Left lung (tissue), 10 donors: ENCODE results near the gene BLOC1S3. TPM values are rescaled to one million over a fixed set of nuclear protein-coding genes. Genes with fewer than 3 reads are reported as not detected.

Experiments
- ATAC-seq: fragments of 200-7000 bp; cut with Tn5 transposase; one replicate; pipeline ENCODE4 v1.9.1; 2020; ENCODE audit warnings: moderate library complexity
- DNase-seq, 4 donors: peaks; one replicate each; pipeline ENCODE4 v3.0.0-alpha.2; 2013 to 2020
- H3K27ac ChIP-seq, 2 donors: fragments of 200-600 bp; sonication (generic) in 1 of 2; one replicate each; pipeline versions ENCODE4 v1.5.0 to v1.8.0; 2020 to 2021
- H3K27me3 ChIP-seq, 2 donors: fragments of 200-600 bp; sonication (generic) in 1 of 2; one replicate each; pipeline versions ENCODE4 v1.5.0 to v1.8.0; 2020 to 2021
- H3K36me3 ChIP-seq, 2 donors: fragments of 200-600 bp; sonication (generic) in 1 of 2; one replicate each; pipeline versions ENCODE4 v1.5.0 to v1.8.0; 2020 to 2021
- H3K4me1 ChIP-seq, 2 donors: fragments of 200-600 bp; one replicate each; pipeline ENCODE4 v1.8.0; 2021
- H3K4me3 ChIP-seq, 2 donors: fragments of 200-600 bp; sonication (generic) in 1 of 2; one replicate each; pipeline versions ENCODE4 v1.5.0 to v1.8.0; 2020 to 2021; ENCODE audit warnings: mild to moderate bottlenecking in 1 of 2
- H3K9me3 ChIP-seq, 2 donors: fragments of 200-600 bp; sonication (generic) in 1 of 2; one replicate each; pipeline versions ENCODE4 v1.5.0 to v1.8.0; 2020 to 2021
- intact Hi-C, 2 donors: fragments of 100-400 bp; cut with DNase I; formaldehyde crosslinking; loops; one replicate each; pipeline versions ENCODE4 v1.11.2 to v1.14.2; 2022
- polyA plus RNA-seq, 6 donors: library from polyadenylated mRNA; unstranded; fragments of 120-200 nt; gene quantifications; one replicate each; pipeline ENCODE4 v1.2.1, GENCODE V29; 2013; ENCODE audit not compliant: insufficient read length in 6 of 6
- total RNA-seq, 2 donors: library from RNA; stranded (reverse); fragmentation: NEBNext Ultra II Directional; extraction: Animal tissue kit (Norgen Biotek cat#: 25700); gene quantifications; one replicate each; pipeline ENCODE4 v1.2.1, GENCODE V29; 2021
- TF ChIP-seq, protein P1 (sequence below), 2 donors: fragments of 200-600 bp; sonication (generic) in 1 of 2; IDR thresholded peaks; one replicate each; pipeline versions ENCODE4 v1.5.0 to v1.8.0; 2021; ENCODE audit warnings: antibody characterized with exemption in 2 of 2
- donor health status: DM: no; HTN: yes; CAD: no.
- donor health status: DM: no; HTN: no; CAD: no.

BLOC1S3 gene
- total and polyA plus RNA-seq, 8 donors, result 7.8 to 15.8 (median 9.8) TPM

GRCh38 chr19:45186509-45187334 is 8.1 kb downstream of the BLOC1S3 start:
- Histone ChIP-seq H3K4me1 (peaks cover 0 to 31% of the 10 kb centered on the region in 2 donors), H3K27ac (no peak overlapping the region), H3K27me3 (no peaks in the 10 kb centered on the region), H3K4me3 (no peak overlapping the region), H3K36me3 (no peaks in the 10 kb centered on the region), H3K9me3 (no peaks in the 10 kb centered on the region)
- DNase-seq (no peak), ATAC-seq (no peak)
- intact Hi-C loops, result no loop called here
- TF ChIP-seq, protein P1, sequence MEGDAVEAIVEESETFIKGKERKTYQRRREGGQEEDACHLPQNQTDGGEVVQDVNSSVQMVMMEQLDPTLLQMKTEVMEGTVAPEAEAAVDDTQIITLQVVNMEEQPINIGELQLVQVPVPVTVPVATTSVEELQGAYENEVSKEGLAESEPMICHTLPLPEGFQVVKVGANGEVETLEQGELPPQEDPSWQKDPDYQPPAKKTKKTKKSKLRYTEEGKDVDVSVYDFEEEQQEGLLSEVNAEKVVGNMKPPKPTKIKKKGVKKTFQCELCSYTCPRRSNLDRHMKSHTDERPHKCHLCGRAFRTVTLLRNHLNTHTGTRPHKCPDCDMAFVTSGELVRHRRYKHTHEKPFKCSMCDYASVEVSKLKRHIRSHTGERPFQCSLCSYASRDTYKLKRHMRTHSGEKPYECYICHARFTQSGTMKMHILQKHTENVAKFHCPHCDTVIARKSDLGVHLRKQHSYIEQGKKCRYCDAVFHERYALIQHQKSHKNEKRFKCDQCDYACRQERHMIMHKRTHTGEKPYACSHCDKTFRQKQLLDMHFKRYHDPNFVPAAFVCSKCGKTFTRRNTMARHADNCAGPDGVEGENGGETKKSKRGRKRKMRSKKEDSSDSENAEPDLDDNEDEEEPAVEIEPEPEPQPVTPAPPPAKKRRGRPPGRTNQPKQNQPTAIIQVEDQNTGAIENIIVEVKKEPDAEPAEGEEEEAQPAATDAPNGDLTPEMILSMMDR (IDR thresholded peaks at IDR 0.05), result no peak

DNA sequence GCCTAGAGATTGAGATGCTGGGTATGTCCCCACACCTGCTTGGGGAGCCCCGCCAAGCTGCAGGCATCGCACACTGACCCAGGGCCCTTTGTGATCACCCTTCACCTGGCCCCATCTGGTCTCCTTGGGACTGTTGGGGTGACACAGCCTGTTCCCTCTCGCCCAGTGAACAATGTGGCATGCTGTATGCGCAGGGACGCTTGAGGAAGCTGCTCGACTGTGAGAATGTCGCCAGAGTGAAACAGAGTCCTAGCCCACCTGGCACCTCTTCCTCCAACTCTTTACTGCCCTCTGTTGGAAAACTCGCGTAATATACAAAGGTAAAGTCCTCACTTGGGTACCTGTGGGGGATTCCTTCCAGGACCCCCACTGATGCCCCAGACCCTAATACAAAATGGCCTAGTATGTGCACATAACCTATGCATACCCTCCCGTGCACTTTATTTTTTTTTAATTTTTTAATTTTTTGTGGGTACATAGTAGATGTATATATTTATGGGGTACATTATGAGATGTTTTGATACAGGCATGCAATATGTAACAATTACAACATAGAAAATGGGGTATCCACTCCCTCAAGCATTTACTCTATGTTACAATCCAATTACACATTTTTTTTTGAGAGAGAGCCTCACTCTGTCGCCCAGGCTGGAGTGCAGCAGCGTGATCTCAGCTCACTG is 9.0 kb downstream of the BLOC1S3 start:
- H3K9me3 ChIP-seq, result no peaks in the 10 kb centered on the region
- no peak overlapping the region for H3K27ac ChIP-seq
- intact Hi-C loops, result no loop called here
- no peaks in the 10 kb centered on the region for H3K27me3 ChIP-seq
- TF ChIP-seq, protein P1 (IDR thresholded peaks at IDR 0.05), result peak; percentile 39 to 41
- H3K4me3 ChIP-seq, result no peak overlapping the region
- no peaks in the 10 kb centered on the region for H3K36me3 ChIP-seq
- peaks cover 0 to 23% of the 10 kb centered on the region in 2 donors for H3K4me1 ChIP-seq
- ATAC-seq, result peak; percentile 74
- DNase-seq, result peak in 1 of 4 donors; percentile 25

GRCh38 chr19:45189971-45190370 is 11.4 kb downstream of the BLOC1S3 start:
- DNase-seq (no peak), ATAC-seq (no peak)
- Histone ChIP-seq H3K4me1 (peaks cover 0 to 4% of the 10 kb centered on the region in 2 donors), H3K27ac (no peak overlapping the region), H3K27me3 (no peaks in the 10 kb centered on the region), H3K36me3 (no peaks in the 10 kb centered on the region), H3K4me3 (no peak overlapping the region), H3K9me3 (no peaks in the 10 kb centered on the region)
- TF ChIP-seq, protein P1 (IDR thresholded peaks at IDR 0.05), result no peak
- intact Hi-C loops, result loop anchor here in 1 of 2 donors (10.0 kb wide), 1 partner anchor 165 kb away; no protein-coding TSS in a partner anchor

GRCh38 chr19:45191375-45191774 is 12.8 kb downstream of the BLOC1S3 start:
- no peak for DNase-seq
- ATAC-seq, result no peak
- no peak overlapping the region for H3K4me3 ChIP-seq
- intact Hi-C loops, result loop anchor here in 1 of 2 donors (10.0 kb wide), 1 partner anchor 163 kb away; no protein-coding TSS in a partner anchor
- no peaks in the 10 kb centered on the region for H3K9me3 ChIP-seq
- TF ChIP-seq, protein P1 (IDR thresholded peaks at IDR 0.05), result no peak
- H3K4me1 ChIP-seq, result no peaks in the 10 kb centered on the region
- no peaks in the 10 kb centered on the region for H3K36me3 ChIP-seq
- no peak overlapping the region for H3K27ac ChIP-seq
- no peaks in the 10 kb centered on the region for H3K27me3 ChIP-seq

GRCh38 chr19:45195764-45196163 is 17.2 kb downstream of the BLOC1S3 start:
- H3K27ac ChIP-seq, result no peak overlapping the region
- TF ChIP-seq, protein P1 (IDR thresholded peaks at IDR 0.05), result no peak
- ATAC-seq (no peak), DNase-seq (no peak)
- H3K4me3 ChIP-seq, result no peak overlapping the region
- no peaks in the 10 kb centered on the region for H3K27me3 ChIP-seq
- H3K9me3 ChIP-seq, result no peaks in the 10 kb centered on the region
- no peaks in the 10 kb centered on the region for H3K36me3 ChIP-seq
- intact Hi-C loops, result loop anchor here in 1 of 2 donors (10.0 kb wide), 1 partner anchor 159 kb away; no protein-coding TSS in a partner anchor
- no peaks in the 10 kb centered on the region for H3K4me1 ChIP-seq
